ENCODE measurements around the gene KLHL26.

Gene KLHL26

GRCh38 chr19:18685597-18686190, 48.9 kb downstream of the KLHL26 start:
- no peak for DNase-seq (ENCODE audit: low read depth, low spot score)

- DNase-seq (ENCODE audit: low read depth, low spot score), result no peak
These were observed 51.1 kb downstream of the KLHL26 start for GRCh38 chr19:18687740-18688465.

DNA sequence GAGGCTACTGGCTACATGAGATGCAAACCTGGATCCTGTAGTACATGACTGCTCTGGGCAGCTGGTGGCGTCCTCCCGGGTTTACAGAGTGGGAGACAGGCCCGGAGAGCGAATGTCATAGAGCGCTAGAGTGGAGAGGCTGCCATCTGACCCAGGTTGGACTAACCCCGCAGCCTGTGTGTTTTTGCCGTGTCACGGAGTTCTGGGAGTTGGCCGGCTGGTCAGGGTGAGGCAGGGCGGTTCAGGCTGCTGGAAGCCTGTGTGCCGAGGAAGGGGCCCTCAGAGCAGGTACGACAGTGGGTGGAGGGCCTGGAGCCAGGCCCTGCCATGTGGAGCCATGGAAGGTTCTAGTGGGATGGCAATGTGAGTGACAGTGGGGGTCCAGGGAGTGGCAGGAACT, 59.2 kb downstream of the KLHL26 start:
- DNase-seq (ENCODE audit: low read depth, low spot score), result no peak

DNA sequence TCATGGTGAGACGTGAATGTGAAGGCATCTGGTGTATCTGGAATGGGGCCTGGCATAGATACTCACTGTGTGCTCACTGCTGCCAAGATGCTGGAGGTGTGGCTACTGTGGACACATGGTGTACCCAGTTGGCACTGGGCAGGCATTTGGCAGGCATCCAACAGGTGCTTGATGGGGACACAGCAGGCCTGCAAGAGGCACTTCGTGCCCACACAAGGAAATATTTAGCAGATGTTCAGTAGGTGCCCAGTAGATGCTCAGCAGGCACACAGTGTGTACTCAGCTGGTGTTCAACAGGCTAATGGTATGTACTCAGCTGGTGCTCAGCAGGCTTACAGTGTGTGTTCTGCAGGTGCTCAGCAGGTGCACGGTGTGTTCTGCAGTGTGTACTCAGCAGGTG, 60.9 kb downstream of the KLHL26 start:
- no peak for DNase-seq (ENCODE audit: low read depth, low spot score)

DNA sequence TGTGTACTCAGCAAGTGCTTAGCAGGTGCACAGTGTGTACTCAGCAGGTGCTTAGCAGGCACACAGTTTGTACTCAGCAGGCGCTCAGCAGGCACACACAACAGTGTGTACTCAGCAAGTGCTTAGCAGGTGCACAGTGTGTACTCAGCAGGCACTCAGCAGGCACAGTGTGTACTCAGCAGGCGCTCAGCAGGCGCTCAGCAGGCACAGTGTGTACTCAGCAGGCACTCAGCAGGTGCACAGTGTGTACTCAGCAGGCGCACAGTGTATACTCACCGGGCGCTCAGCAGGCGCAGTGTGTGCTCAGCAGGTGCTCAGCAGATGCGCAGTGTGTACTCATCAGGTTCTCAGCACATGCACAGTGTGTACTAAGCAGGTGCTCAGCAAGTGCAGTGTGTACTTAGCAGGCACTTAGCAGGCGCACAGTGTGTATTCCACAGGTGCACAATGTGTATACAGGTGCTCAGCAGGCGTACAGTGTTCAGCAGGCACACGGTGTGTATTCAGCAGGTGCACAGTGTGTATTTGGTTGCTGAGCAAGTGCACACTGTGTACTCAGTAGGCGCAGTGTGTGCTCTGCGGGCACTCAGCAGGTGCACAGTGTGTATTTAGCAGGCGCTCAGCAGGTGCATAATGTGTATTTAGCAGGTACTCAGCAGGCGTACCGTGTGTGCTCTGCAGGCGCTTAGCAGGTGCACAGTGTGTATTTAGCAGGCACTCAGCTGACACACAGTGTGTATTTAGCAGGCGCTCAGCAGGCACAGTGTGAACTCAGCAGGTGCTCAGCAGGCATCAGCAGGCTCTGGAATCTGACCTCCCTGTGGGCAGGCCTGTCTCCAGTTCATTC, 61.7 kb downstream of the KLHL26 start:
- DNase-seq (ENCODE audit: low read depth, low spot score), result no peak

GRCh38 chr19:18699403-18700054, 62.7 kb downstream of the KLHL26 start:
- DNase-seq (ENCODE audit: low read depth, low spot score), result no peak

- DNase-seq (ENCODE audit: low read depth, low spot score), result no peak
These were observed 63.8 kb downstream of the KLHL26 start for GRCh38 chr19:18700501-18701249.

DNA sequence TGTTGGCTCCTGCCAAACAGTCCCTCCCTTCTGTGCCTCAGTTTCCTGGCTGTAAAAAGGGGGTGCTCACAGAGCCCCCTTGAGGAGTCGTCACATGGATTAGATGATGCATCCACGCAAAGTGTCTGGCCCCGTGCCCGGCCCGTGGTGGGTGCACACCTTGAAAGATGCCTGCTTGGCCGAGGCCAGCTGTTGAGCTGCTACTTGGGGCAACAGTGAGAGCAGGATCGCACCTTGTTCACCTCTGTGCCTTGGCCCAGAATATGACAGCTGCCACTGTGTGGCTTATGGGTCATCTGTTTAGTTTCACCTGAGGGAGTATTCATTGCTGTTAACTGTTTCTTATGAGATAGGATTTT, 64.4 kb downstream of the KLHL26 start:
- no peak for DNase-seq (ENCODE audit: low read depth, low spot score)

DNA sequence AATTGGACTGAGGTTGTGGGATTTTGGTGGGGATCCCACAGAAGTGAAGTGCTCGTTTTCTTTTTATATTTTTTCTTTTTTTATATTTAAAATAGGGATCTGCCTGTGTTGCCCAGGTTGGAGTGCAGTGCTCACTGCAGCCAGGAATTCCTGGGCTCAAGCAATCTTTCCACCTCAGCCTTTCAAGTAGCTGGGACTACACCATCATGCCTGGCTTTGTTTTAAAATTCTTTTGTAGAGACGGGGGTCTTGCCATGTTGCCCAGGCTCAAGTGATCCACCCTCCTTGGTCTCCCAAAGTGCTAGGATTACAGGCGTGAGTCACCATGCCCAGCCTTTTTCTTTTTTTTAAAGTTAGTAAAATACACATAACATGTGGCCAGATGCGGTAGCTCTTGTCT, 67.2 kb downstream of the KLHL26 start:
- DNase-seq (ENCODE audit: low read depth, low spot score), result no peak

DNA sequence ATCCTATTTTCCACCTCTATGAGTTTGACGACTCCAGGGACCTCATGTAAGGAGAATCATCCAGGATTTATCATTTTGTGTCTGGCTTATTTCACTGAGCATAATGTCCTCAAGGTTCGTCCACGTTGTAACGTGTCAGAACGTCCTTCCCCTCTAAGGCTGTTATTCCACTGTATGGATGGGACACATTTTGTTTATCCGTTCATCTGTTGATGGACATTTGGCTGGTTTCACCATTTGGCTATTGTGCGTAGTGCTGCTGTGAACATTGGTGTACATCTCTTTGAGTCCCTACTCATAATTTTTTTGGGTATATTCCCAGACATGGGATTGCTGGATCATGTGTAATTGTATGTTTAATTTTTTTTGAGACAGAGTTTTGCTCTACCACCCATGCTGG, 68.1 kb downstream of the KLHL26 start:
- DNase-seq (ENCODE audit: low read depth, low spot score), result no peak

DNA sequence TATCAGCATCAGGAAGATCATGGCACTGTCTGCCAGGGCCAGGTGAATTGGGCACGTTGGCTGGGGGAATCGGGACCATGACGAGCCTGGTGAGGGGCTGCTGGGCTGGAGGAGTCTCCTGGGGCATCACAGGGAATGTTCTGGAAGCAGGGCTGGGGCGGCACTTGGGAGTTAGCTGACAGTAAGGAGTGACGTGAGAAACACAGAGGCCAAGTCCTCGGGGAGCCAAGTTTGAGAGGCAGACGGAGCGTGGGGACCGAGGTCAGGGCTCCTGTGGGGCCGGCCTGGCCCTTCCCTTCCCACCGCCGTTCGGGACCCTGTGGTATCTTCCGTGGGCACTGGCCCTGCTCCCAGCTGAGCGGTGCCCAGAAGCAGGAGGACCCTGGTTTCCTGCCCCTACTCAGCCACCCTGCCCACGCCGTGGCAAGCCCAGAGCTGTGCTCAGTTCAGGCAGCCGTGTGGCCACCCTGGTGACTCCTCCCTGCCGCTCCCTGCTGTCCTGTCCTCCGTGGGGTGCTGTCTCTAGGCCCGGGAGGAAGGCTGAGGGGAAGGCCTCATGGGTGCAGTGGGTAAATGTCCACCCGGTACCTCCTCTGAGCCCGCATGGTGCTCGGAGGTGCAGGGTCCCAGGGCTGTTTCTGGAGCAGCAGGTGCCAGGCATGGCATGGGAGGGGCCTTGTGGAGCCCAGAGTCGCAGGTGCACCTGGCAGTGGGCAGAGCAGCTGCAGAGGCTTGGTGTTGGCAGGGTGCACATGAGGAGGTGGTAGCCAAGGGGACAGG, 71.8 kb downstream of the KLHL26 start:
- no peak for DNase-seq (ENCODE audit: low read depth, low spot score)

- DNase-seq (ENCODE audit: low read depth, low spot score), result no peak
These were observed 72.7 kb downstream of the KLHL26 start for GRCh38 chr19:18709546-18709945.

DNA sequence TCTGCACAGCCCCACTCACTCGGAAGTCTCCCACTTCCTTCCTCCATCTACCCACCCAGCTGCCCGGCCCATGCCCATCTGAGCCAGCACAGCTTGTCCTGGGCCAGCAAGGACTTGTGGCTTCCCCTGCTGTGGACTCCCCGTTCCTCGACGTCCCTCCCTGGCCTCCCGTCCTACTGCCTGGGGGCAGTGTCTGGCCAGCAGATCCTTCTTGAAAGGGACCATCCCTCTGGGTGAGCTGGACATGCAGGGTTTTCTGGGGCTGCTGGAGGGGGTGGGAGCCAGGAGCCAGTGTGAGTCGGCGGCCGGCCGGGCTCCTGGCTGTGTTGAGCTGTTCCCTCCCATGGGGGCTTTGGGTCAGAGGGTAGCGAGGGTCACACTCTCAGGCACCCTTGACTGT, 73.4 kb downstream of the KLHL26 start:
- DNase-seq (ENCODE audit: low read depth, low spot score), result no peak

- DNase-seq (ENCODE audit: low read depth, low spot score), result no peak
These were observed 74.3 kb downstream of the KLHL26 start for GRCh38 chr19:18710996-18711751.

DNA sequence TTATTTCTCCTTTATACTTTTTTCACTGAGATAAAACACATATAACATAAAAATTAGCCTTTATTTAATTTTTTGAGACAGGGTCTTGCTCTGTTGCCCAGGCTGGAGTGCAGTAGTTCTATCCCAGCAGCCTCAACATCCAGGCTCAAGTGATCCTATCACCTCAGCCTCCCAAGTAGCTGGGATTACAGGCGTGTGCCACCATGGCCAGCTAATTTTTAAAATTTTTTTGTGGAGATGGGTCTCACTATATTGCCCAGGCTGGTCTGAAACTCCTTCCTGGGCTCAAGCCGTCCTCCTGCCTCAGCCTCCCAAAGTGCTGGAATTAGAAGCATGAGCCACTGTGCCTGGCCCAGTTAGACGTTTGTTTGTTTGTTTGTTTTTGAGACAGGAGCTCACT, 75.1 kb downstream of the KLHL26 start:
- no peak for DNase-seq (ENCODE audit: low read depth, low spot score)

DNA sequence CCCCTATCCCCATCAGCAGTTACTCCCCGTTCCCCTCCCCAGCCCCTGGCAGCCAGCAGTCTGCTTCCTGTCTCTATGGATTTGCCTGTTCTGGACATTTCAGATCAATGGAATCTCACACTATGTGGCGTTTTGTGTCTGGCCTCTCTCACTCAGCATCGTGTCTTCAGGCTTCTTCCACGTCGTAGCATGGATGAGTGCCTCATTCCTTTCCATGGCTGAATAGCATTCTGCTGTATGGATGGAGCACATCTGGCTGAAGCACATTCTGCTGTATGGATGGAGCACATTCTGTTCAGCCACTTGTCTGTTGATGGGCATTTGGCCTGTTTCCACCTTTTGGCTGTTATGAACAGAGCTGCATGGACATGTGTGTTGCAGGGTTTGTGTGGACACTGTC, 76.2 kb downstream of the KLHL26 start:
- no peak for DNase-seq (ENCODE audit: low read depth, low spot score)

DNA sequence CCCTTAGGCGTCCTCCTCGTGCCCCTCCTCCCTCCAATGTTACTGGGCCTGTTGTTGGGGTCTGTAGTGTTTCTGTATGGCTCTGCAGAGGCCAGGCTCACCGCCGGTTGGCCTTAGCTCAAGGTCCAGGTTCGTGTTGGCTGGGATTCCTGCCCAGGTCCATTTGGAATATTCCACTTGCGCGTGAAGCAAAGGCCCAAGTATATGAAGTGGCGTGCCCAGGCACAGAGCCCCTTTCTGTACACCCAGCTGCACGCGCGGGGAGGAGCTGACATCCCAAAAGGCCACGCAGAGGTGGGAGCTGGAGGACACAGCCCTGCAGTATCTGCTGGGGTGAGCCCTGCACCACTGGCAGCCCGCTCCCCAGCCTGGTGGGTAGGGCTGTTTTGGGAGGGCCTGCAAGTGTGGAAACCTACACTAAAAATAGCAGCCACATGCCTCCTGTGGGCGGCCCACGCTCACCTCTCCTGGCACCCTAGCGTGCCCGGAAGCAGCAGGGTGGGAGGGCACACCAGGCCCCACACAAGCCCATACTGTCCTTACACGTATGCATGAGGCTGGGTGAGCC, 76.8 kb downstream of the KLHL26 start:
- DNase-seq (ENCODE audit: low read depth, low spot score), result no peak

DNA sequence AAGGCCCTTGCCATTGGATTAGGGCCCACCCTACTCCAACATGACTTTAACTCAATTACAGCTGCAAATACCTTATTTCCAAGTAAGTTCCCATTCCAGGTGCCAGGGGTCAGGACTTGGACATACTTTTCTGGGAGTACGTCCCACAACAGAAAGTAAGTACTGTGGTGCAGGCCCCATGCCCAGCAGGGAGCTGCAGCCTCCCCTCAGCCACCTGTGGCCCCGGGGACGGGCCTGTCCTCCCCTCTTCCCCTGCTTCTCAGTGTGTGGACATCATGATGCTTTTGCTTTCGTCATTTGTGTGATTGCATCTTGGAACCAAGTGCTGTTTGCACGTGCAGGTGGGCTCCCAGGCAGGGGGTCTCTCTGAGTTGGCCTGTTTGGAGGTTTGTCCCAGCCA, 78.6 kb downstream of the KLHL26 start:
- DNase-seq (ENCODE audit: low read depth, low spot score), result no peak

- DNase-seq (ENCODE audit: low read depth, low spot score), result no peak
These were observed 80.0 kb downstream of the KLHL26 start for GRCh38 chr19:18716857-18717256.

- no peak for DNase-seq (ENCODE audit: low read depth, low spot score)
These were observed 80.8 kb downstream of the KLHL26 start for GRCh38 chr19:18717601-18718000.

Measured in smooth muscle cell of the brain vasculature (primary cell).